ENCODE measurements around the gene MATK.

The MATK gene

GRCh38 chr19:3743486-3743885 is 42.7 kb downstream of the MATK start:
- DNase-seq: peak; percentile 62

GRCh38 chr19:3740431-3740830 is 45.8 kb downstream of the MATK start:
- no peak for DNase-seq

- no peak for DNase-seq
These were observed 47.5 kb downstream of the MATK start for GRCh38 chr19:3738477-3739220.

- no peak for DNase-seq
These were observed 48.5 kb downstream of the MATK start for GRCh38 chr19:3737487-3738205.

GRCh38 chr19:3736106-3736724 is 50.0 kb downstream of the MATK start:
- DNase-seq: no peak

GRCh38 chr19:3734310-3734600 is 51.9 kb downstream of the MATK start:
- no peak for DNase-seq

GRCh38 chr19:3733549-3734309 is 52.5 kb downstream of the MATK start:
- peak; percentile 16 for DNase-seq

- DNase-seq: no peak
These were observed 54.1 kb downstream of the MATK start for GRCh38 chr19:3732108-3732507.

GRCh38 chr19:3730457-3730958 is 55.7 kb downstream of the MATK start:
- DNase-seq: no peak
